Ovary (tissue), 3 donors: ENCODE results near the gene MYL10.

Source experiments
- EP300 ChIP-seq: sonication (generic); formaldehyde crosslinking; IDR thresholded peaks from one replicate; pipeline ENCODE4 v1.6.1; 2017; ENCODE audit warnings: antibody characterized with exemption
- TF ChIP-seq, protein P1 (sequence below), 3 donors: fragments of 450-650 bp in 2 of 3; fragments of 200-600 bp in 1 of 3; IDR thresholded peaks; one replicate each; pipeline versions ENCODE4 v1.5.1 to v1.8.0; 2016 to 2022; ENCODE audit warnings: antibody characterized with exemption in 3 of 3, mild to moderate bottlenecking in 1 of 3
- donor health status: DM: no; HTN: no; CAD: no.

DNA sequence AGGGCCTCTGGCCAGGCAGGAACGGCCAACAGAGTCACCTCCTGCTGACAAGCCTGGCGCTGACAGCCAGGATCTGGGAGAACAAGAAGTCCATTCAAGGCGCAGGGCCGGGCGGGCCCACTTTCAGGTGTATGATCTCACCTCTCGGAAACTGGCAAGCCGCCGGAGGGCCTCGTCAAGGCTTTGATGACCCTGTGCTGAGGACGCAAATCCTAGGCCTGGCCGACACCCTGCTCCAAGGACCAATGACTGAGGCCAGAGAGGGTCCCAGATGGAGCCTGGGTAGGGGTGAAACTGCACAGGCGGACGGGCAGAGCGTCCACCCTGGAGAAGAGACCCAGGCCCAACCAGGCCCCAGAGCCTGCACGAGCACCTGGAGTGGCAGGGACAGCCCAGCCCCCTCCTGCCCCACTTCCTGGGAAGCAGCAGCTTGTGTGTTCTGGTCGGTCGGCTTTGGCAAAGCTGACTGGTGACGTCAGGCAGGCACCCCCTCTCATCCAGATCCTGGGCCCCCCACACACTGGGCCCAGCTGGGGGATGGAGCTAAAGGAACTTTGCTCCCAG is 30.6 kb downstream of the MYL10 start:
- no peak for TF ChIP-seq EP300
- TF ChIP-seq, protein P1, sequence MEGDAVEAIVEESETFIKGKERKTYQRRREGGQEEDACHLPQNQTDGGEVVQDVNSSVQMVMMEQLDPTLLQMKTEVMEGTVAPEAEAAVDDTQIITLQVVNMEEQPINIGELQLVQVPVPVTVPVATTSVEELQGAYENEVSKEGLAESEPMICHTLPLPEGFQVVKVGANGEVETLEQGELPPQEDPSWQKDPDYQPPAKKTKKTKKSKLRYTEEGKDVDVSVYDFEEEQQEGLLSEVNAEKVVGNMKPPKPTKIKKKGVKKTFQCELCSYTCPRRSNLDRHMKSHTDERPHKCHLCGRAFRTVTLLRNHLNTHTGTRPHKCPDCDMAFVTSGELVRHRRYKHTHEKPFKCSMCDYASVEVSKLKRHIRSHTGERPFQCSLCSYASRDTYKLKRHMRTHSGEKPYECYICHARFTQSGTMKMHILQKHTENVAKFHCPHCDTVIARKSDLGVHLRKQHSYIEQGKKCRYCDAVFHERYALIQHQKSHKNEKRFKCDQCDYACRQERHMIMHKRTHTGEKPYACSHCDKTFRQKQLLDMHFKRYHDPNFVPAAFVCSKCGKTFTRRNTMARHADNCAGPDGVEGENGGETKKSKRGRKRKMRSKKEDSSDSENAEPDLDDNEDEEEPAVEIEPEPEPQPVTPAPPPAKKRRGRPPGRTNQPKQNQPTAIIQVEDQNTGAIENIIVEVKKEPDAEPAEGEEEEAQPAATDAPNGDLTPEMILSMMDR (IDR thresholded peaks at IDR 0.05): no peak
